HG02870 (cell line): ENCODE results near the gene EVI2A.
"Not testable (repeated sequence)": the region's sequence is repeated elsewhere in the genome, so short reads cannot be mapped to it uniquely, and the experiment has no call there.

Experiments
- ATAC-seq: cut with Tn5 transposase; IDR thresholded peaks from one replicate; pipeline ENCODE4 v1.9.1; 2021; ENCODE audit warnings: mild to moderate bottlenecking, moderate library complexity; ENCODE audit not compliant: unreplicated experiment

EVI2A gene

DNA sequence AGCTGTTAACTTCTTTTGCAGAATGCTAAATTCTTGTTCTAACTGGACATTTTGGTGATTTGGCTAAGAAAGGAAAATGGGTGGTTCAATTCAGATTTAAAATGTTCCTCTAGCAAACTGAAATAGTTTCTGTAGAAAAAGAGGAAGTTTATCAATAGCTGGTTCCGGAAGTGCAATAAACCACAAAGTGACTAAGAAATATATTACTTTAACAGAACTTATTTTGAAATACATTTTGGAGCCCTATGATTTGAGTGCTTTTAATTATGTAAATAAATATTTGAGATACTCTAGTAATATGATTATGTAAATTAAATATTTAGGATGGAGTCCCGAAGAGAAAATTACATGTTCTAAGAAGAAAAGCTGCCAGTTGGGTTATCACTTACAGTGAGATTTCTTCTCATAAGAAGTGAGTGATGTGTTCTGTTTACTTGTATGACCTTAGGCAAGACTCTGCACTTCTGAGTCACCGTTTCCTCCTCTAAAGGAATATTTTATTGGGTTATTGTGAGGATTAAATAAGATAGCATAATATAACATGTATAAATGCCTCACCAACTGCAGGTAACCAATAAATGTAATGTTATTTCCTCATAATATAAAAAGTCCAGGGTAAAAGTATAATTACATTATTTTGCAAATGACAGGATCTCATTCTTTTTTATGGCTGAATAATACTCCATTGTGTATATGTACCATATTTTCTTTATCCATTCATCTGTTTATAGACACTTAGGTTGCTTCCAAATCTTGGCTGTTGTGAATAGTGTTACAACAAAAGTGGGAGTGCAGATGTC, 7.2 kb downstream of the EVI2A start, which contains the start of gene EVI2B:
EVI2B (minus strand) TSS at position 73 of the 800 bp plus-strand sequence. CDS start 8,445 bp downstream, outside the sequence.
- ATAC-seq: no peak

DNA sequence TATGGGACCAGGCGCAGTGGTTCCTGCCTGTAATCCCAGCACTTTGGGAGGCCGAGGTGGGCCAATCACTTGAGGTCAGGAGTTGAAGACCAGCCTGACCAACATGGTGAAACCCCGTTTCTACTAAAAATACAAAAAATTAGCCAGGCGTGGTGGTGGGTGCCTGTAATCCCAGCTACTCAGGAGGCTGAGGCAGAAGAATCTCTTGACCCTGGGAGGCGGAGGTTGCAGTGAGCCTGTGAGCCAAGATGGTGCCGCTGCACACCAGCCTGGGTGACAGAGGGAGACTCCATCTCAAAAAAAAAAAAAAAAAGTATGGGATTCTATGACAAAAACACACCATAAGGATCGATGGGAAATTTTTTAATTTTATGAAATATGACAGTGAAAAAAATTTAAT, 9.2 kb downstream of the EVI2A start:
- ATAC-seq: not testable (repeated sequence)

- ATAC-seq: no peak
Observed at GRCh38 chr17:31311526-31311925, 9.9 kb downstream of the EVI2A start.

- no peak for ATAC-seq
Observed at GRCh38 chr17:31310886-31311285, 10.5 kb downstream of the EVI2A start.

GRCh38 chr17:31310260-31310659, 11.2 kb downstream of the EVI2A start:
- no peak for ATAC-seq

- ATAC-seq: no peak
Observed at GRCh38 chr17:31309556-31309955, 11.9 kb downstream of the EVI2A start.

- no peak for ATAC-seq
Observed at GRCh38 chr17:31308372-31309334, 12.8 kb downstream of the EVI2A start.

DNA sequence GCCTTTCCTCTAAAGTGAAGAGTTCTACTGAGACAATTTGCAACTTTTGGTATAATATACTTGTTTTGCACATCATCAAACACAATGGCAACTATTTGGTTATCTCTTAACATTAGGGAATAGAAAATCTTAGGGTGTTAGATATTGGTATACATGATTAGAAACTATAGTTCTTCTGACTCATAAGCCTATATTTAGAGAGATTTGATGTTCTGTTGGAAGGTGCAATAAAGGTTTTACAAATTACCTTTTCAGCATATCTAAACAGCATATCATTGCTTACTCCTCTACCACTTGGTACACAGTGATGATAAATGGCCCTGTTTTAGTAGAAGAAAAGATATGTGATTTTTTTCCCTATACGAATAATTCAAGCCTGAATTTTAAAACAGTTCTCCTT, 13.8 kb downstream of the EVI2A start:
- no peak for ATAC-seq

DNA sequence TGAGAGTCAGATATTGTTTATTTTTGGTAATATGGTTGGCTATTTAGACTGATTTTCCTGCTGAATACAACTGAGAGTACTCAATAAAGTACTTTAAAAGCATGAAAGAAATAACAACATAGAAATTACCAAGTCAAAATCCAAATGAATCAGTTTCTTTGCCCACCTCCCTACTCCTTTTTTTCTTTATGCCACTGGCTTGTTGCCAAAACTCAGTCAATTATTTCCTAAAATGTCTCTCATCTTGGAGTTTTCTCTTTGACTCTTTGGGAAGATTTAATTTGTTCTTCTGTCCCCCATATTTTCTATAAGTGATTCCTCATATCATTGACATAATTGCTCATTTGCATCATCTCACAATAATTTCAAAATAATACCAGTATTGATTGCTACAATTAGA, 21.8 kb downstream of the EVI2A start:
- ATAC-seq: no peak

- no peak for ATAC-seq
Observed at GRCh38 chr17:31297090-31297489, 24.3 kb downstream of the EVI2A start, which contains the start of gene OMG. Gene OMG, minus strand, starts transcription at chr17:31297239. Its CDS starts 908 bp downstream, at chr17:31296331.

GRCh38 chr17:31296142-31296541, 25.3 kb downstream of the EVI2A start:
- no peak for ATAC-seq

- no peak for ATAC-seq
Observed at GRCh38 chr17:31295489-31295871, 25.9 kb downstream of the EVI2A start.

DNA sequence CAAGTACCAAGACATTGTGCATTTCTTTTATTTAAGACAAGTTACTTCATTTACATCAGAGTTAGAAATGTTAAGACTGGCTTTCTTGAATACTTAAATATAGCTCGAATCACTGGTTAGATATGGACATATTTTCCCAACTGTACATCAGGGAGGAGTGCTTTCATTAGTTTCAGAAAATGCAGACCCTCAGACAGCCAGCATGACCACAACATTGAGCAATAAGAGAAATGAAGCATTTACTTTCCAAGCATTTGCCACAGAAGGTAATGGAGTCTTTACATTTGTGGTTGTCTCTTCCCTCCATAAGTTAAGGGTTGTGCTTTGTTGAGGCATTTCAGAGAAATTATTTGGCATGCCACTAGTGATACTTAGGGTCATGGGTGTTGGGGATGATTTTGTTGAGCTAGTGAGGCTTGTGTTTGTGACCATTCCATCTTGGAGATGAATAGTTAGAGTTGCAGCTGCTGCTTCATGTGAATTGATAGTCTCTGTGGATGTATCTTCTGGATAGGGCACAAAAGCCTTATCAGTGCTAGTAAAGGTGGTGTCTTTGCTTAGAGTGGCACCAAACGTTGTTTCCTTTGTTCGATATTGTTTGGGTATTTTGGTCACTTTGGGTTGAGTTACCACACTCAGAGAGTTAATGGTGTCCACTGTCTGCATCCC, 26.5 kb downstream of the EVI2A start:
- no peak for ATAC-seq

- ATAC-seq: no peak
Observed at GRCh38 chr17:31294231-31294630, 27.2 kb downstream of the EVI2A start.

- no peak for ATAC-seq
Observed at GRCh38 chr17:31293581-31293980, 27.8 kb downstream of the EVI2A start.

DNA sequence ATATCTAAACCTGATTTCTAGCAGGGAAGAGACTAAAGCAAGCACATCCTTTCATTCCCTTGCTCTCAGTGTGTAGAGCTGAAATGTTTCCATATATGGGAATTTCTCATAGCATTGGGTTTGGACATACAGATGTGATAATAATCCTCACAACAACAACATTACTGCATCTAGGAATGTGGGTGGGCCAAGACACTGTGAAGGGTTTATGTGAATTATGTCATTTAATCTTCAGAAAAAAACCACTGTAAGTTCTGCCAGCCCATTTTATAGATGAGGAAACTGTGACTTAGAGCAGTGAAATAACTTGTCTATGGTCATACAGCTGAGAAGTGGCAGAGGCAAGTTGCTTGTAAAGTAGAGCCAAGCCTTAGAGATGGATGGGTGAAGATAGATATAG, 29.6 kb downstream of the EVI2A start:
- no peak for ATAC-seq

- no peak for ATAC-seq
Observed at GRCh38 chr17:31289790-31290189, 31.6 kb downstream of the EVI2A start.

- not testable (repeated sequence) for ATAC-seq
Observed at GRCh38 chr17:31287932-31288331, 33.5 kb downstream of the EVI2A start.

DNA sequence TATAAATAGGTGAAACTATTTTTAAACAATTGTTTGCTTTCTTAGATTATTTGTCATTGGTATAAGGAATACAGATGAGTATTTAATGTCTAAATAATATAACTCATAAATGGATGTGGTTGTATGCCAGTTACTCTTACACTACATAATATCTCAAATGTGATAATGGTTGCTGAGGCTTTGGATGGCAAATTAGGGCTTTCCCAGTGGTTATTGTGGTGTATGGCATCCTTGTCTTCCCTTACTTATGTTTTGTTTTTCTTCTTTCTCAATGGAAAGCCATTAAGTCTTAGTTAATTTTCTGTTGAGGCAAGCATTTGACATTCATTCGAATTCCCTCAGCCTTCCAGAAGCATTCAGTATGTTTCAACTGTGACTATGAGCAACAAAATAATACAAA, 34.8 kb downstream of the EVI2A start:
- no peak for ATAC-seq

DNA sequence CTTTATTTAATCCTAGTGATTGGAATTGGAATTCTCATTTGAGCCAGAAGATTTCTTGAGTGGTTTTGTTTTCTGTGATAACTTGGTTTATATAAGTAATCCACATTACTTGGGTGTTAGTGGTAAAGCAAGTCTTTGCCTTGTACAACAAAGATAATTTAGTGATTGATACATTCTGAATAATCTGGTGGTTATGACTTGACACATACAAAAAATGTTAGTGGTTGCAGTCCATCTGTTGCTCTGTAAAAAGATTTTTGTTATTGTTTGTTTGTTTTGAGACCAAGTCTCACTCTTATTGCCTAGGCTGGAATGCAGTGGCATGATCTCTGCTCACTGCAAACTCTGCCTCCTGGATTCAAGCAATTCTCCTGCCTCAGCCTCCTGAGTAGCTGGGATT, 37.6 kb downstream of the EVI2A start:
- ATAC-seq: no peak

DNA sequence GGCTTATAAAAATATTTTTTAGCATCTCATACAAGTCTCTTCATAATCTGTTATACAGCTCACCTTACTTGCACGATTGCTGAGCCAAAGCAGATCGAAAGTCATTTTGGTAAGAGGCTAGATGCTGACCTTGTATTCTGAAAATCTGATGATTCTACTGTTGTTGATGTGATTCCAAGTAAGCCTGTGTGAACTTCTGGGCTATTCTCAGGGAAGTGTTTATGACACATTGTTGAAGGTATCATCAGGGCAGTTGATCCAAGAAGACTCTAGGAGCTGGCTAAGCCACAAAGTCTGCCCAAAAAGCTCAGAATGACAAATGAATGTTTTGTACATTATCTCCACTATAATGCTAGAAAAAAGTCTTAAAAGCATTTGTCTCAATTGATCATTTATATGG, 40.4 kb downstream of the EVI2A start:
- ATAC-seq: no peak
